NCI-H748 (cell line): ENCODE results near the gene JMJD4.
"Not testable (repeated sequence)": the region's sequence is repeated elsewhere in the genome, so short reads cannot be mapped to it uniquely, and the experiment has no call there.

Experiments
- DNase-seq: peaks from one replicate; lab custom pipeline; 2025; ENCODE audit not compliant: unreplicated experiment; lab: John Stamatoyannopoulos, UW

Gene JMJD4

DNA sequence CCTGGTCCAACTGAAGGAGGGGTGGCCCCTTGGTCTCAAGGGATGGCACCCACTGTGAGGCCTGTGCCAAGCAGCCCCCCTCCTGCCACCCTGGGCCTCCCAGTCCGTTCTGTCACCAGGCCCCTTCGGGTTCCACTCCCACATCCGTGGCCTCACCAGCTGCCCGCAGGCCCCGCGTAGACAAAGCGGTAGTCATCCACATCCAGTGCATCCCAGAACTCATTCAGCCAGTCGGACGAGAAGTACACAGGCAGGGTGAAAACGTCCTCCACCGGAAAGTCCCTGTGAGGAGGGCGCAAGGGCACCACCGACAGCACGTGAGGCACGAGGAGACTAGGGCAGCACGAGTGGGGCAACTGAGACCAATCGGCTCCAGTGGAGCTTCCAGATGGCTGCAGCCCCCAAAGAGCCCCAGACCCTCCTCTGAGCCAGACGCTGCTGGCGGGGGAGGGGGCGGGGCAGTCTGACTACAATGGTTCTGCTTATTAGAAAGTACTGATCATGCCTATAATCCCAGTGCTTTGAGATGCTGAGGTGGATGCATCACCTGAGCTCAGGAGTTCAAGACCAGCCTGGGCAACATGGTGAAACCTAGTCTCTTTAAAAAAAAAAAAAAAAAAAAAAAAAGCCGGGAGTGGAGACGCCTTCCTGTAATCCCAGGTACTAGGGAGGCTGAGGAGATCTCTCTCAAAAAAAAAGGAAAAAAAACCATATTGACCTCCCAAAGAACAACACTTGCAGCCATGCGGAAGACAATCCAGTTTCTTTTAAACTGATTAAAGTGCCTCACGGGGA is 1.2 kb downstream of the JMJD4 start:
- no peak for DNase-seq

DNA sequence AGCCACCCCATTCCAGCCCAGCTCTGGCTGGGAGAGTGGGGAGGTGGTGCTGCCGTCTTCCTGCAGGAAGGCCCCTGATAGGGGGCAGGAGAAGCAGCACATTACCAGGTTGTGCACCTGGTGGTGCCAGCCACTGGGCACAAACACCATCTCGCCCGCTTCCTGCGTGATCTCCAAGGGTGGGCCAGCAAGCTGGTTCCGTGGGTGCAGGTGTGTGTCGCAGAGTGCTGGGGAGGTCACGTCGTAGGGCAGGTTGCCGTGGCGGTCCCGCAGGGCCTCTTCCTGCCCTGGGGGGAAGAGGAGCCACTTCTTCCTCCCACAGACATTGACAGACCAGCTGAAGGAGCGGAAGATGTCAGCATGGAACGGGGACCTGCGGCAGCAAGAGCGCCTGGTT is 1.8 kb downstream of the JMJD4 start:
- no peak for DNase-seq

DNA sequence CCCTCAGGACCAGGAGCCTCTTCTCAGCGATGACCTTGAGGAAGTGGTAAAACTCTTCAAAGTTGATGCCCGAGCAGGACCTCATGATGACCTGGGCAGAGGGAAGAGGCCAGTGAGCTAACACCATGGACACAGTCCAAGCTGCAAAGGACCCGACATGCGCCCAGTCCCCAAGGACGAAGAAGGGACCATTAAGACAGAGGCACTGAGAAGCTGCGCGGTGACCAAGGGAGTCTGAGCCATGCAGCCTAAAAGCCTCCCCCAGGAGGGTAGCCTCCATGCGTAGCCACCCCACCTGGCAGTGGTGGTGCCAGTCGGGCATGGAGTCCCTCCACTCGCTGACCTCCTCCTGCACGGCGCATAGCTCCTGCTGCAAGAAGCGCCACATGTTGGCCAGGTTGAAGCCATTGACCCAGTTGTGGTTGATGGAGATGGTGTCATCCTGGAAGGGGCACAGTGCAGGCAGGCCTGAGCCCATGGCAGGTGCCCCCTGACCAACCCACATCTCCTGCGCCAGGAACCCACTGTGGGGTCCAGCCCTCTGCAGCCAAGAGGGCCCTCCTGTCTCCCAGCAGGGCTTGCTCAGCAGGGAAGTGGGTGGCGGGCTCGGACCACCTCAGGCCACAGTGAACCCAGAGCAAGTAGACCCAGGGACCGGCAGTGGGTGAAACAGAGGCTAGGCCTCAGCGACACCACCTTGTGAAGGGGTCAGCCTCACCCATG is 2.4 kb downstream of the JMJD4 start:
- DNase-seq: no peak

DNA sequence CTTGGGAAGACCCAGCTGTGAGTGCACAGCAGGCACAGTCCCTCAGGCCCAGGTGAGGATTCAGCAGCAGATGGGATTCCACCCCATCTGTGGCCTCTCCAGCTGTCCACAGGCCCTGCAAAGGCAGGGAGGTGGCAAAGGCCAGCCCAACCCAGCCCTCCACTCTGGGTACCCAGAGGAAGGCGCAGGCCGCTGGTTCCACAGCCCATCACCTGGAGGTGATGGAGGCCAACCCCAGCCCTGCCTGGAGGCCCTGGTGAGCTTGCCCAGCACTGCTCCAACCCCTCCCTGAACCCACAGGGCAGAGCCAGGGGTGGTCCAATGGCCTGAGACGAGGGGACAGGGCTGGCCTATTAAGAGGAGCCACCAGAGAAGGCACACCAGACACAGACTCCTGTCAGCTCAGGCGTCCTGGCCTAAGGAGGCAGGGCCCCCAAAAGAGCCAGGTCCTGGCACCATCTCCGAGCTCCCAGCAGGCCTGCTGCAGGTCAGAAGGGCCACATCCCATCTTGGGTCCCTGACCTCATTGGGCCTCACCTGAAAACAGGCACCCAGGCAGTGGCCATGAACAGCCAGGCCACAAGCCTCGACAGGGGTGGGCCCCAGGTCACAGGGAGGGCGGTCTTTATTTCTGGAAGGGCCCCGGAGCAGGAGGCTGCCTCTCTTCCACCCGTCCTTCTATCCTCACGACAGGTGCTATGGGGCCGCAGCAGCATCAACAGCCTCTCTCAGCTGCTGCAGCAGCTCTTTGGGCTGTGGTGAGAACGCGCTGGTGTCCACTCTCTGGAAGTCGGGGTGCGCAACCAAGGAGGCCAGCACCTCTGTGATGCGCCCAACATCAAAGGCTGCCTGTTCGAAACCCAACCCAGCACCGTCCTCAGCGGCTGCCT is 3.2 kb downstream of the JMJD4 start:
- DNase-seq: no peak

DNA sequence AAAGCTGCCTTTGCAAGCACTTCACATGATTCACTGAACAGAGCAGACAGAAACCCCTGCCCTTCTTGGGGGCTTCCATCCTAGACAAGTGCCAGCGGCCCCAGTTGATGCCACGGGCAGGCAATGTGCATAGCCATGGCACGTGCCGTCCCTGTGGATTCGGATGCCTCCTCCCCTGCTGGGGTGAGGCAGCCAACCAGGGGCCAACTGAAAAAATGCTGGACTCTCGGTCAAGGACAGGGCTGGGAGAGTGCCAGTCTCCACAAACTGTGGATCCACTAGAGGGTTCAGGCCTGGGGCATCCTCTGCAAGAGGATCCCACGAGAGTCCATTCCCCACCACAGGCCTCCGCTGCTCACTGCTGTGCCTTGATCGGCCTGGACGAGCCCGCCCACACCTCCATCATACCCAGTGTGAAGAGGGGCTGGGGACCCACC is 3.8 kb downstream of the JMJD4 start:
- DNase-seq: no peak

DNA sequence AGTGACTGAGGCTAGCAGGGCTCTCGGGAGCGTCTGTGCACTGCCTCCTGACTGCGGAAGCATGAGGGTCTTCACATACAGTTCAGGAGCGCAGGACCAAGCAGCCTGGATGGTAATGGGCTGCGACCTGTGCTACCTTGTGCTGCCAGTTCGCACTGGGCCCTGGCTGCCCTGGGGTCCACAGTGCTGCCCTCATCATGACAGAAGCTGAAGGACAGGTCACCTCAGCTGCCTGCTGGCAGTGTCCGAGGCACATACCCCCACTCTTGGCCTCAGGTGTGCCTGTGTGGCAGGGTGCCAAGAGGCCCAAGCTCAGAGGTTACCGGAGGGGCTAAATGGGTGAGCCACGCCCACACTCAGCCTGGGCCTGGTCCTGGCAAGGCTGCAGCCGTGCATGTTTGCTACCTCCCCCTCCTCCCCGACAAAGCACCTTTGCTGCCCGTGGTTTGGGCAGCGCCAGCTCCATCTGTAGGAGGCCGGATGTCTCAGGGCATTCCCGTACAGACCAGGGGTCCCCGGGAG is 4.4 kb downstream of the JMJD4 start:
- DNase-seq: peak; percentile 3

DNA sequence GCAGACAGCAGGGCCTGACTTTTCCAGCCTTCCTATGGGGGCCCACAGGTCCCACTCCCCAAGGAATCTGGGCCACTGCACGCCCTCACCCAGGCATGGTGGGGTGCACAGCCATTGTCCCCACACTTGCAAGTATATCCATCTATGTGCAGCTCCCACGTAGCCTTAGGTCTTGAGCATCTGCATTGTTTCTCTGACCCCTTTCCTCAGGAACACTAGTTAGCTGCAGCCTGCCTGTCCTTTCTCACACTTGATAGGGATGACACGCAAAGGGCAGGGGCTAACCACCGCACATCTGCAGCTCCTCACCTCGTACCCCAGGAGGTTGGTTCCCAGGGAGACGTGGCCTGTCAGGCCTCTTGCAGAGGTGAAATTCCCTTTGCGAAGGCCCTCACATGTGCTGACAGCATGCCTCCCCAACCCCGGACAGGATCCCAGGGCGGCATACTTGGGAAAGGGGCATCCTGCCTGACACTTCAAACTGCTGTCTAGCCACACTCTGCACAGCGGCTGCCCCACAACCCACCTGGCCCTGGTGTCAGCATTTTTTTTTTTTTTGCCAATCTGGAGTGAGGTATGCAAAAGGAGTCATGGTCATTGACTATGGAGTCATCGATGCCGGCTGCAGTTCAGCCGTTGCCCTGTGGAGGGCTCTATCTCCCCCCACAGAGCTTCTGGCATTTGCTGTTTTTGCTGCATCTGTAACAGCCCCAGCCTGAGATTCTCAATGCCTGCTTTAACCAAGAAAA is 5.0 kb downstream of the JMJD4 start:
- DNase-seq: peak; percentile 41

DNA sequence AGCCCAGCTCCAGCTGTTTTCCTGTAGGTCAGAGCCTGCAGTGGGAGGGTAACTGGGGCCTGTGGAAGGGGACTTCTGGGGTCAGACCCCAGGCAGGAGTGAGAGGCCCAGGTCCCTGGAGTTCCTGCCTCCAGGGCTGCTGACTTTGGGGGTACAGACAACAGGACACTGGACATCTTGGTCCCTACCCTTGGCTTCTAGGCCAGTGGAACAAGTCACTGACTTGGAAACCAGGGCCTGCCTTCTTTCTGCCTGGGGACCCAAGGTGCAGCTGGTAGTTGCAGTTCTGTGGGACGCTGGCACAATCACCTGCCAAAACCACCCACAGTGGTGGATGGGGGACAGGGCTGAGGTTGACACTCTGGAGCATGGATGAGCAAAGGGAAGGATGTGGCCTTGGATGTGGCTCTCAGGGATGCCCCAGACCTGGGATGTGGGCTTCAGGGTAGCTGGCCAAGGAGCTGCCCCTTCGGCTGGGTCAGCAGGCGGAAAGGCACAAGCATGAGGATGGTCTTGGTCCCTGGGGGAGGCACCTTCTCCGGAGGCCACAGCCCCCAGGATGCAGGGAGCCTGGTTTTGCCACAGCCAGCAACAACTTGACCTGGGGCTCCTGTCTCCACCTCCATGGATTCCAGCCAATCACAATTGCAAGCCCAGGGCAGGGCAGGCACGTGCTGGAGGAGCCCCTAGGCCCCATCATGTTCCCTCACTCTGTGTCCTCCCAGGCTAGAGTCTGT is 5.8 kb downstream of the JMJD4 start:
- DNase-seq: no peak

DNA sequence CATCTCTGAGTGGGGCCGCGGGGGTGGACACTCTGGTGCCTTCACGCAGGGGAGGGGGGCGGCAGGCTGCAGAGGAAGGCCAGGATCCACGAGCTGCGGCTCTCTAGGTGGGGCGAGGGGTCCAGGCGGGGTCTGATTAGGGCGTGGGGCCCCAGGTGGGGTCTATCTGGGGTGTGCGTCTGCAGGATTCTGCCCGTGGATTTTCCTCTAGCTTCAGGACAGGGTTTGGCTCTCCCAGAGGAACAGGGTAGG is 6.3 kb downstream of the JMJD4 start:
- DNase-seq: no peak

DNA sequence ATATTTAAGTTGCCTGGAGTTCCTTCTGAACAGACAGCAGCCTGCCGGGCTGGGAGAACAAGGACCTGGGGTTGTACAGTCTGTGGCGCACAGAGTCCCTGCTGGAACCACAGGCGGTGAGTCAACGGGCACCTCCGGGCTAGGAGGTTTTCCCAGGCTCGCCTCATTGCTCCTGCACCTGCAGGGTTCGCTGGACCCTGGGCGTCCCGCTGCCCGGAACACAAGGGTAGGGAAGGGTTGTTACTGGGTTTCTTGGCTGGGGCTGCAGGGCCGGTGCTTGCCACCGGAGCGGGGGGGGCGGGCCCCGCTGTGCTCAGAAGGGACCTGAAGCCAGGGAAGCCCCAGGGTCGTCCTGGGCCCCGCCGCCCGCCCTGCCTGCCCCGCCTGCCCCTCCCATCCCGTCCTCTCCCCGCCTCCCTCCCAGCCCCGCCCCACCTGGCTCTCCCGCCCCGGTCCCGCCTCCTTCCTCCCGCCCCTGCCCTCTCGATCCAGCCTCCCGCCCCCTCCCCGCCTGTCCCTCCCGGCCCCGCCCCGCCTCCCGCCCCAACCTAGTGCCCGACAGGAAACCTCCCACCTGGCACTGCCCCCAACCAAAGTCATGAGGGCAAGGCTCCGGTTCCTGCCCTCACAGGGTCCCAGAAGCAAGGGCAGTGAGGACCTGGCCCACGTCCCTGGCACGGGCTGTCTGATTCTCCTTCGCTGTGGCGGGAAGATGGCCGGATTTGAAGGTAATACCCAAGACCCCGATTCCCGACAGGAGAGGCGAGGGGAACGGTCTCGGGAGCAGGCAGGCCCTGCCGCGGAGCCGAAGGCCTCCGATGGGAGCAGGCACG is 6.8 kb downstream of the JMJD4 start:
- DNase-seq: peak; percentile 75

DNA sequence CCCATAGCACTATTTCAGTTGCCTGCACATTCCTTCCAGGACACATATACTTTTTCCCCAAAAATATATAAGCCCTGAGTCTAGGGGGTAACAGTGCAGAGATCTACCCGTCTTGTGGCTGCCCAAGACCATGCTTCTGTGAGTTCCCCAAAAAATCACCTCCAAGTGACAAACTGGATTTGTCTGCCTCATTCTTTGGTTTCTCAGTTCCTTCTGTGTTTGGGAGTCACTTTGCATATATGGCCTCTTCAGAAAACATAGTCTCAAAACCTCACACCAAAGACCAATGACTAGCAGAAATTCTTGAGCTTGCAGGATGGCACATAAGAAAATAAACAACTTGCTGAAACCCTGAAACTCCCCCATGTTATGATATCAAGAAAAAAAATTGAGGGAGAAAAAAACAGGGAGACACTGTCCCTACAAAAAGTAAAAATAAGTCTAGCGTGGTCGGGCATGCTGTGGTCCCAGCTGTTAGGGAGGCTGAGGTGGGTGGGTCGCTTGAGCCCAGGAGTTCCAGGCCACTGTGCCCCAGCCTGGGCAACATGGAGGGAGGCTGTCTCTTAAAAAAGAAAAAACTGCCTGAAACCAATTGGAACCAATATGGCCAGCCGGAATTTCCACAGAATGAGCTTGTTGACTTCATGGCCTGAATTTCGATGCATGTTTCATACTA is 8.0 kb downstream of the JMJD4 start:
- no peak for DNase-seq

DNA sequence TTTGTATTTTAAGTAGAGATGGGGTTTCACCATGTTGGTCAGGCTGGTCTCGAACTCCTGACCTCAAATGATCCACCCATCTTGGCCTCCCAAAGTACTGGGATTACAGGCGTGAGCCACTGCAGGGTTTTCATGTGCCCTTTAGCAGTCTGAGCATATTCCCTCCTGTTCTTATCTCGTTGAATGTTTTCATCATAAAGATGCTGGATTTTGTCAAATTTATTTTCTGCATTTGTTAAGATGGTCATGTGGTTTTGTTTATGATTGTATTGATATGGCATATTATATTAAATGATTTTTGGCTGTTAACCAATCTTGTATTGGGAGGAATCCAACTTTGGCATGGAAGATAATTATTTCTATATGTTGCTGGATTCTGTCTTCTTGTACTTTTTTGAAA is 8.8 kb downstream of the JMJD4 start:
- DNase-seq: no peak

DNA sequence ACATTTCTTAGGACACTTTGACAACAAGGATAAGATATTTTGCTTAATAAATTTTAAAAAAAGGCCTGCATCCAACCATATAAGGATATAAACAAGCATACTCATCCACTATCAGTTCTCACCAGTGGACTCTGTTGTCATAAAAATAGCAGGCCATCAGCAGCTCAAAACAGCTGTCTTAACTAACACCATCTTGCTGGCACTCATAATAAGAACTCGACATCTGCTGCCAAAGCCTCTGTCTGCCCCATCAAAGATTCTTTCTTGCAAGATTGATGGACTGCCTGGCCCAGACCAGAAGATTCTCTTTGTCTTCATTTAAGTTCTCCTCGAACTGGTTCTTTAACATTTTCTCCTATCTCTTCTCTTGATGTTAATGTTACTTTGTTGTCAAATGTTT is 10.1 kb downstream of the JMJD4 start:
- no peak for DNase-seq

DNA sequence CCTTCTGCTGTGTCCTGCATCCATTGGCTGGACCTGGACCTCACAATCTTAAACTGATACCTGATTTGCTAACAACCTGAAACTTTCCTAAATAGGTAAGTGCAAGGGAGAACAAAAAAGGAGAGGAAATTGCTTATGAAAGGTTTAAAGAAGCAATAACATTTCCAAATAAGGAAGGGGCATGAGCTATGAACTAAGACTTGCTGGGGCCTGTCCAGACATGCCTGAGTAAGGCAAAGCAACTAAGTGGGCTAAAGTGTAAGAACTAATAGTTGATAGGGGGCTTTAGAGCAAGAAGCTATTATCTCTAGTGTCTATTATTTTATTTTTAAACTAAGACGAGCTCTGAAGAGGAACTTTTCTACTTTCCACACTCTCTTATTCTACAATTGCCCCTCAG is 11.6 kb downstream of the JMJD4 start:
- DNase-seq: no peak

DNA sequence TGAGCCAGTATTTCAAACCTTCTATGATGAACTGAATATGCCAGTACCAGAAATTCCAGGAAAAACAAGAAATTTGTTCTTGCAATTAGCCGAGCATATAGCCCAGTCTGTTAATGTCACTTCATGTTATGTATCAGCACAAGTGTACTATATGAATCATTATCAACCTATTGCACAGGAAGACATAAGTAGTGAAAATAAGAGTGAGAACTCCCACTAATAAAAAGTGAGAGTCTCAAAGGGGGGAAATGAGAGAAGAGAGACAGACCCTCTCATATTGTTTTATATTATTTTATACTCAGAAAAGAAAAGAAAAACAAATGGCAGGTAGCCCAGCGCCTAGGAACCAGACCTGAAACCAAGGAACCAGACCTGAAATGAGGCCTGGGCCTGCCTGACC is 16.2 kb downstream of the JMJD4 start:
- no peak for DNase-seq

DNA sequence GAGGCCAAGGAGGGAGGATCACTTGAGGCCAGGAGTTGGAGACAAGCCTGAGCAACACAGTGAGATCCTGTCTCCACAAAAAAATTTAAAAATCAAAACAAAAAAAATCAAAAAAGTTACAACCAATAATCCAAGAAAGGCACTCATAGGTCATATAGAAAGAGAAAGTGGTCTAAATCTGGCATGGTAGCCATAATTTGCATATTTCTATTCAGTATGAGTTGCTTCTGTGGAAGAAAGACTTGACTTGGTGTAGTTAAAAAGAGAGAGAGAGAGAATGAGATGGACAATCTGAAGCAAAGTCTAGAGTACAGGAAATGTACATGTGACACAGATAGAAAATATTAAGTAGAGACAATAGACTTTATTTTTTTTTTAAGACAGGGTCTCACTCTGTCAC is 22.5 kb downstream of the JMJD4 start:
- no peak for DNase-seq

DNA sequence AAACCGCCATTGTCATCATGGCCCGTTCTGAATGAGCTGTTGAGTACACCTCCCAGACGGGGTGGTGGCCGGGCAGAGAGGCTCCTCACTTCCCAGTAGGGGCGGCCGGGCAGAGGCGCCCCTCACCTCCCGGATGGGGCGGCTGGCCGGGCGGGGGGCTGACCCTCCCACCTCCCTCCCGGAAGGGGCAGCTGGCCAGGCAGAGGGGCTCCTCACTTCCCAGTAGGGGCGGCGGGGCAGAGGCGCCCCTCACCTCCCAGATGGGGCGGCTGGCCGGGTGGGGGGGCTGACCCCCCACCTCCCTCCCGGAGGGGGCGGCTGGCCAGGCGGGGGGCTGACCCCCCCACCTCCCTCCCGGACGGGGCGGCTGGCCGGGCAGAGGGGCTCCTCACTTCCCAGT is 24.6 kb downstream of the JMJD4 start:
- not testable (repeated sequence) for DNase-seq

DNA sequence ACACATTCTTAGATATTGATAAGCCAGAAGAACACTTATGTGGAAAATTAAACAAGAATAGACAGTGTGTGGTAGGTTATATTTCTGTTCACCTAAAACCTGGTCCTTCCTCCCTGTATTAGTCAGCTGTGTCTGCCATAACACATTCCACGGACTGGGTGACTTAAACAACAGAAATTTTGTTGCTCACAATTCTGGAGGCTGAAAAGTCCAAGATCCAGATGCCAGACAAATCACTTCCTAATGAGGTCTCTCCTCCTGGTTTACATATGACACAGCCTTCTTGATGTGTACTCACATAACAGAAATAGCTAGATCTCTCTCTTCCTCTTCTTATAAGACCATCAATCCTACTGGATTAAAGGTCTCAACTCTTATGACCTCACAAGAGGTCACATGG is 25.7 kb downstream of the JMJD4 start:
- no peak for DNase-seq

DNA sequence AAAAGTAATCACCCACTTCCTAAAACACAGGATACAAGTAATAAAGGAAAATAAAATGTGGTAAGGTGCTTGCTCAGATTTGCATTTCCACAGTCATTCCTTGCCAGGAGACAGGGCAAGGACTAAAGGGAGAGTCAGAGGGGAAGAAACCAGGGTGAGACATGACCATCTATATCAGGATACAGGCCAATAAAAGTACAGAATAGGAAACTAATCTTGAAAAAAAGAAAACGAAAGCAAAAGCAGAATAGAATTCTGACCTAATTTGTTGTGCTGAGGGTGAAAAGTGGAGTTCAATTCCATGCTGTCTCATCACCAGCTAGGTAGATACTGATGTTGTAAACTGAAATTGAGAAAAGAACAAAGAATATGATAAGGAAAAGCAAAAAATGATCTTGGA is 27.3 kb downstream of the JMJD4 start:
- no peak for DNase-seq
